Mesenchymal stem cell (in vitro differentiated cells and primary cell): Measurements from ENCODE around the gene DEGS1.

Experiments used
- DNase-seq: peaks from one replicate; pipeline ENCODE4 v3.0.0-alpha.2; 2013
- H2AFZ ChIP-seq: one replicate; pipeline ENCODE4 v1.6.1; 2013; ENCODE audit warnings: low read depth, mild to moderate bottlenecking, control low read depth, inconsistent platforms, low read length, moderate library complexity
- H2AK5ac ChIP-seq: 2 replicates; pipeline ENCODE4 v1.6.1; 2013; ENCODE audit warnings: low read length, moderate library complexity, mild to moderate bottlenecking, inconsistent platforms; ENCODE audit not compliant: severe bottlenecking
- H2BK120ac ChIP-seq: one replicate; pipeline ENCODE4 v1.6.1; 2013; ENCODE audit warnings: low read depth, mild to moderate bottlenecking, inconsistent platforms, low read length, moderate library complexity
- H2BK12ac ChIP-seq, 2 experiments: one replicate each; pipeline ENCODE4 v1.6.1; 2013; ENCODE audit warnings: inconsistent platforms in 2 of 2, low read length in 2 of 2, mild to moderate bottlenecking in 2 of 2, moderate library complexity in 2 of 2, control low read depth in 1 of 2
- H2BK15ac ChIP-seq: one replicate; pipeline ENCODE4 v1.6.1; 2013; ENCODE audit warnings: mild to moderate bottlenecking, low read depth, inconsistent platforms; ENCODE audit not compliant: poor library complexity, severe bottlenecking
- H2BK5ac ChIP-seq: 2 replicates; pipeline ENCODE4 v1.6.1; 2013; ENCODE audit warnings: low read depth, mild to moderate bottlenecking, low read length, control low read depth, inconsistent platforms; ENCODE audit not compliant: poor library complexity, severe bottlenecking
- H3K14ac ChIP-seq, 2 experiments: one replicate each; pipeline ENCODE4 v1.6.1; 2013; ENCODE audit warnings: inconsistent platforms in 2 of 2, low read length in 2 of 2, control low read depth in 1 of 2, mild to moderate bottlenecking in 1 of 2, moderate library complexity in 1 of 2
- H3K18ac ChIP-seq, 2 experiments: one replicate each; pipeline ENCODE4 v1.6.1; 2013; ENCODE audit warnings: inconsistent platforms in 2 of 2, low read length in 2 of 2, control low read depth in 1 of 2, low read depth in 1 of 2, mild to moderate bottlenecking in 1 of 2
- H3K23ac ChIP-seq, 2 experiments: one replicate each; pipeline ENCODE4 v1.6.1; 2013; ENCODE audit warnings: inconsistent platforms in 2 of 2, low read length in 2 of 2, mild to moderate bottlenecking in 2 of 2, moderate library complexity in 2 of 2, control low read depth in 1 of 2
- H3K27ac ChIP-seq: 2 replicates; pipeline ENCODE4 v1.5.1; 2013; ENCODE audit warnings: mild to moderate bottlenecking, moderate library complexity, low read length, control low read depth, inconsistent platforms; ENCODE audit not compliant: poor library complexity, severe bottlenecking
- H3K27me3 ChIP-seq, 2 experiments: 2 replicates each; pipeline versions ENCODE4 v1.6.1 to v1.7.0; 2013; ENCODE audit warnings: low read length in 2 of 2, mild to moderate bottlenecking in 2 of 2, moderate library complexity in 2 of 2, control low read depth in 1 of 2, inconsistent platforms in 1 of 2; ENCODE audit not compliant: control insufficient read depth in 1 of 2, insufficient read depth in 1 of 2
- H3K36me3 ChIP-seq, 2 experiments: 2 replicates each; pipeline versions ENCODE4 v1.6.1 to v1.7.0; 2013; ENCODE audit warnings: low read length in 2 of 2, control low read depth in 1 of 2, inconsistent platforms in 1 of 2, low read depth in 1 of 2, mild to moderate bottlenecking in 1 of 2; ENCODE audit not compliant: insufficient read depth in 2 of 2, control insufficient read depth in 1 of 2
- H3K4ac ChIP-seq, 2 experiments: one replicate each; pipeline ENCODE4 v1.6.1; 2013; ENCODE audit warnings: inconsistent platforms in 2 of 2, low read length in 2 of 2, mild to moderate bottlenecking in 2 of 2, moderate library complexity in 2 of 2, control low read depth in 1 of 2, low read depth in 1 of 2
- H3K4me1 ChIP-seq: 2 replicates; pipeline ENCODE4 v1.6.1; 2013; ENCODE audit warnings: low read depth, low read length, control low read depth; ENCODE audit not compliant: control insufficient read depth, insufficient read depth
- H3K4me2 ChIP-seq: 2 replicates; pipeline ENCODE4 v1.6.1; 2013; ENCODE audit warnings: low read length, mild to moderate bottlenecking, inconsistent platforms; ENCODE audit not compliant: poor library complexity, severe bottlenecking
- H3K4me3 ChIP-seq, 2 experiments: 2 replicates each; pipeline versions ENCODE4 v1.5.1 to v1.7.0; 2013; ENCODE audit warnings: low read length in 2 of 2, mild to moderate bottlenecking in 2 of 2, control low read depth in 1 of 2, low read depth in 1 of 2; ENCODE audit not compliant: insufficient read depth in 1 of 2
- H3K79me1 ChIP-seq: replicated peaks from 2 replicates; pipeline ENCODE4 v1.6.1; 2013; ENCODE audit warnings: mild to moderate bottlenecking, control low read depth, low read length, inconsistent platforms; ENCODE audit not compliant: poor library complexity, severe bottlenecking
- H3K9ac ChIP-seq: 2 replicates; pipeline ENCODE4 v1.7.0; 2013; ENCODE audit warnings: mild to moderate bottlenecking, low read length, moderate library complexity
- H3K9me3 ChIP-seq: 2 replicates; pipeline ENCODE4 v1.7.0; 2013; ENCODE audit warnings: mild to moderate bottlenecking, low read length; ENCODE audit not compliant: control insufficient read depth
- H4K8ac ChIP-seq: one replicate; pipeline ENCODE4 v1.6.1; 2013; ENCODE audit warnings: inconsistent platforms, mild to moderate bottlenecking, low read length, moderate library complexity
- H4K91ac ChIP-seq: one replicate; pipeline ENCODE4 v1.6.1; 2013; ENCODE audit warnings: mild to moderate bottlenecking, low read length, inconsistent platforms
- WGBS: methylation state at CpG from one replicate; pipeline ENCODE4 v1.1.7; 2013; ENCODE audit warnings: mixed read lengths; 5-methylcytosine and 5-hydroxymethylcytosine counted together

The DEGS1 gene

DNA sequence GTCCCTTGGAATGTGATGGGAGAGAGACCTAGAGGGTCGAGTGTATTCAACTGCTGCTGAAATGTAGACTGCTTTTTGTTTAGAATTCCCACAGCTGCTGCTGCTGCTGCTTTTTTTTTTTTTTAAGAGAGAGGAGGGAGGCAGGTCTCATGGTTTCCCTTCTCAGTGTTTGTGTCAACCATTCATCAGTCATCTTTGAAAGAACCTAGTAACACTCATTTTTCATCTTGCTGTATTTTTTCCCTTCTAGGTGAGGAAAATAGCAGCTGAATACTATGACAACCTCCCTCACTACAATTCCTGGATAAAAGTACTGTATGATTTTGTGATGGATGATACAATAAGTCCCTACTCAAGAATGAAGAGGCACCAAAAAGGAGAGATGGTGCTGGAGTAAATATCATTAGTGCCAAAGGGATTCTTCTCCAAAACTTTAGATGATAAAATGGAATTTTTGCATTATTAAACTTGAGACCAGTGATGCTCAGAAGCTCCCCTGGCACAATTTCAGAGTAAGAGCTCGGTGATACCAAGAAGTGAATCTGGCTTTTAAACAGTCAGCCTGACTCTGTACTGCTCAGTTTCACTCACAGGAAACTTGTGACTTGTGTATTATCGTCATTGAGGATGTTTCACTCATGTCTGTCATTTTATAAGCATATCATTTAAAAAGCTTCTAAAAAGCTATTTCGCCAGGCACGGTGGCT lies 9.2 kb downstream of the DEGS1 start:
- WGBS, result 82% methylated on average over 4 of the region's 5 CpGs
- H3K4me1 ChIP-seq, result no peaks in the 10 kb centered on the region
- no peak overlapping the region for H4K91ac ChIP-seq
- H3K27me3 ChIP-seq, result no peaks in the 10 kb centered on the region
- peaks cover 5% of the 10 kb centered on the region for H3K79me1 ChIP-seq
- no peak overlapping the region for H3K4me2 ChIP-seq
- H3K9me3 ChIP-seq, result no peaks in the 10 kb centered on the region
- no peak overlapping the region for H3K4me3 ChIP-seq
- H3K14ac ChIP-seq, result no peak overlapping the region
- no peak overlapping the region for H2BK15ac ChIP-seq
- peaks cover 22 to 45% of the 10 kb centered on the region in 2 experiments for H3K36me3 ChIP-seq
- H3K23ac ChIP-seq, result no peak overlapping the region
- no peak overlapping the region for H3K27ac ChIP-seq
- no peak overlapping the region for H2BK5ac ChIP-seq
- no peak overlapping the region for H2BK120ac ChIP-seq
- DNase-seq, result no peak
- H2BK12ac ChIP-seq, result no peak overlapping the region
- H3K4ac ChIP-seq, result no peak overlapping the region
- no peak overlapping the region for H3K18ac ChIP-seq
- no peak overlapping the region for H2AK5ac ChIP-seq
- no peak overlapping the region for H4K8ac ChIP-seq
- H3K9ac ChIP-seq, result no peak overlapping the region
- H2AFZ ChIP-seq, result no peak overlapping the region

- no peak overlapping the region for H2BK120ac ChIP-seq
- H3K4ac ChIP-seq, result no peak overlapping the region
- H3K27ac ChIP-seq, result no peak overlapping the region
- H3K36me3 ChIP-seq, result peaks cover 22 to 43% of the 10 kb centered on the region in 2 experiments
- no peak overlapping the region for H2AK5ac ChIP-seq
- no peak overlapping the region for H2BK5ac ChIP-seq
- no peak overlapping the region for H3K9ac ChIP-seq
- DNase-seq, result no peak
- H4K8ac ChIP-seq, result no peak overlapping the region
- peaks cover 7% of the 10 kb centered on the region for H3K79me1 ChIP-seq
- no peaks in the 10 kb centered on the region for H3K27me3 ChIP-seq
- H2AFZ ChIP-seq, result no peak overlapping the region
- no peak overlapping the region for H3K4me3 ChIP-seq
- WGBS, result 96% methylated on average over 6 of the region's 8 CpGs
- no peak overlapping the region for H3K4me2 ChIP-seq
- no peak overlapping the region for H2BK12ac ChIP-seq
- H4K91ac ChIP-seq, result no peak overlapping the region
- no peaks in the 10 kb centered on the region for H3K9me3 ChIP-seq
- H3K4me1 ChIP-seq, result no peaks in the 10 kb centered on the region
- no peak overlapping the region for H3K18ac ChIP-seq
- H3K14ac ChIP-seq, result no peak overlapping the region
- H2BK15ac ChIP-seq, result no peak overlapping the region
- no peak overlapping the region for H3K23ac ChIP-seq
Observed at GRCh38 chr1:224193319-224193966, 10.4 kb downstream of the DEGS1 start.

DNA sequence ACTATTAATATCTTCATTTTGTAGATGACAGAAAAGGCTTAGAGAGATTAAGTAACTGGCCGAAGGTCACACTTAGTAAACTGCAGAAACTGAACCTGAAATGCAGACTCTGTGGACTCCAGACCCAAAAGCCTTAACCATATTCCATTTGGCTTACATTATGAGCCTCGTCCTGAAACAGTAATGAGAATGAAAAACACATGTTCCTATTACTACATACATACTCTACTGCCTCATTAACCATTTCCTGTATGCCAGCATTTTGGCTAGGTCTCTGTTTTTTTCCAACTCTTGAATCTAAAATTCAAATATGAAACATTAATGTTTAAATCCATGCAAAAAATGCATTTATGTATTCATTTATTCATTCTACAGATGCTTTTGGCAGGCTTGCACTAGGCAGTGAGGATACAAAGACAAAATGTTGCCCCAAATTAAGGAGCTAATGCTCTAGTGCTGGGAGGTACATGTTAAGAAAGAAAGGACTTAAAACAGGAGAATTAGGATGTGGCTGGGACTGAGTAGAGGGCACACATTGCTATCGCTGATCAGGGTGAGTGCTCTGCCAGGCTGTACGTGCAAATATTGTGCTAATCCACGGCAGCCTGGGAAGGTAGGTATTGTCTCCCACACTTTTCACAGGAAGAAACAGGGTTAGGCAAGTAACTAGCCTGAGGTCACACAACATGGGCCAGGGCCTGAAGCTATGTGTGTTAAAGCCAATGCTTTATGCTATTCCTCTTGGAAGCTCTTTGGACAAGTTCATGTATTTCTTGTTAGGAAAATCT lies 14.0 kb downstream of the DEGS1 start:
- WGBS, result 89% methylated on average over 5 of the region's 5 CpGs
- no peak overlapping the region for H2AFZ ChIP-seq

GRCh38 chr1:224198572-224198971 lies 15.5 kb downstream of the DEGS1 start:
- H3K9ac ChIP-seq, result no peak overlapping the region
- H2AK5ac ChIP-seq, result no peak overlapping the region
- peaks cover 13 to 14% of the 10 kb centered on the region in 2 experiments for H3K36me3 ChIP-seq
- no peak overlapping the region for H3K4me2 ChIP-seq
- no peaks in the 10 kb centered on the region for H3K9me3 ChIP-seq
- H3K4ac ChIP-seq, result no peak overlapping the region
- no peak overlapping the region for H3K14ac ChIP-seq
- peaks cover 5% of the 10 kb centered on the region for H3K79me1 ChIP-seq
- H3K27ac ChIP-seq, result no peak overlapping the region
- 87% methylated on average over 4 of the region's 4 CpGs for WGBS
- peaks cover 11% of the 10 kb centered on the region for H3K4me1 ChIP-seq
- no peak for DNase-seq
- no peak overlapping the region for H2BK15ac ChIP-seq
- H2BK120ac ChIP-seq, result no peak overlapping the region
- no peak overlapping the region for H2AFZ ChIP-seq
- no peak overlapping the region for H3K18ac ChIP-seq
- no peak overlapping the region for H3K4me3 ChIP-seq
- H3K27me3 ChIP-seq, result no peaks in the 10 kb centered on the region
- H2BK12ac ChIP-seq, result no peak overlapping the region
- no peak overlapping the region for H3K23ac ChIP-seq
- H4K8ac ChIP-seq, result no peak overlapping the region
- H4K91ac ChIP-seq, result no peak overlapping the region
- H2BK5ac ChIP-seq, result no peak overlapping the region

More for the DNA sequence above, 14.0 kb downstream of the DEGS1 start:
- Histone ChIP-seq H3K14ac (no peak overlapping the region), H3K23ac (no peak overlapping the region), H3K27me3 (no peaks in the 10 kb centered on the region), H2BK15ac (no peak overlapping the region), H2BK120ac (no peak overlapping the region), H3K18ac (no peak overlapping the region), H2AK5ac (no peak overlapping the region), H3K9ac (peak overlapping the region; percentile 5), H3K4me1 (peaks cover 6% of the 10 kb centered on the region), H3K36me3 (peaks cover 19 to 29% of the 10 kb centered on the region in 2 experiments), H4K91ac (no peak overlapping the region), H3K4me2 (no peak overlapping the region), H2BK12ac (no peak overlapping the region), H3K9me3 (no peaks in the 10 kb centered on the region), H3K27ac (no peak overlapping the region), H4K8ac (no peak overlapping the region), H3K79me1 (peaks cover 7% of the 10 kb centered on the region), H2BK5ac (no peak overlapping the region), H3K4ac (no peak overlapping the region), H3K4me3 (no peak overlapping the region)
- DNase-seq, result no peak
